Left hindlimb (tissue), 1 donor: Measurements from ENCODE around the gene TFF2.

Experiments used
- DNase-seq: peaks from one replicate; pipeline ENCODE4 v3.0.0-alpha.2; 2018

TFF2 gene

GRCh38 chr21:42383331-42383730 is 32.5 kb upstream of the TFF2 start:
- no peak for DNase-seq

GRCh38 chr21:42382915-42383314 is 32.1 kb upstream of the TFF2 start:
- DNase-seq: no peak

DNA sequence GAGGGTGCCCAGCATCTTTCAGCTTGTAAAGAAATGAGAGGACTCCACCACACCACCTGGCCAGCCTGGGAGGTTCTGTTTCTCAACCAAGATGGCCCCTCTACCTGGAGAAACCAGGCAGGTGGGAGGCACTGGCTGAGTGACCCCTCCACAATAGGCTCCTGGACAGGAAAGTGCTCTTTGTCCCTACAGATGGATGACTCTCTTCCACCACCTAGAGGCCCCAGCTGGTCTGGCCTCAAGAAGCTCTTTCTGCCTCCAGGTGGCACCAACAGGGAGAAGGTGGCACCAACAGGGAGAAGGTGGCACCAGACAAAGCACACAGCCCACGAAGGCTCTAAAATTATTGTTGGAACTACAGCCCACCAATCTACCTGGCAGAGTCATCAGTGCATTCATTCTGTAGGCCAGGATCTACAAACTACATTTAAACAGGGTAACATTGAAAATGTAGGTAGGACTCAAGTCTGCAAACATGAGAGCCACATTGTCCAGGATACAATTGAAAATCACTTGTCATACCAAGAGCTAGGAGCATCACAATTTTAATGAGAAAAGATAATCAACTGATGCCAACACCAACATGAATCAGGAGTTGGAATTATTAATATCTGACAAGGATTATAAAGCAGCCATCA is 30.7 kb upstream of the TFF2 start:
- no peak for DNase-seq

GRCh38 chr21:42379426-42380215 is 28.8 kb upstream of the TFF2 start:
- no peak for DNase-seq

- no peak for DNase-seq
Measured at GRCh38 chr21:42378418-42378817, 27.6 kb upstream of the TFF2 start.

DNA sequence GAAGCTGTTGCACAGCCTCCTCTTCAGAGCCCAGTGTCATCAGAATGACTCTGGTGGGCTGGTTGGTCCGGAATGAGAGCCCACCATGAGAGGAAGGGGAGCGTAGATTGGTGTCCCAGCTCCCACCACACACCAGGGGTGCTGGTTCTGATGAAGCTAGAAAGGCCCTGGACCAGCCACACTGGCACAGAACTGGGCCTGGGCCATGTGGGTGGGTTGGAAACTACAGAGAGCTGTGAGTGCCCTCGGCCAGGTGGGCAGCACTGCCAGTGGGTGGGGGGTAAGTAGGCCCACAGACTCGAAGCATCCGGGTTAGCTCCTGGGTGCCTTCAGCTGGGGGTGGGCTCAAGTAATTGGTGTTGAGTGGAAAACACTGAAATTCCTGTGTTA is 27.2 kb upstream of the TFF2 start:
- DNase-seq: no peak

GRCh38 chr21:42377211-42377950 is 26.6 kb upstream of the TFF2 start:
- DNase-seq: no peak

- no peak for DNase-seq
Measured at GRCh38 chr21:42376338-42376982, 25.7 kb upstream of the TFF2 start.

DNA sequence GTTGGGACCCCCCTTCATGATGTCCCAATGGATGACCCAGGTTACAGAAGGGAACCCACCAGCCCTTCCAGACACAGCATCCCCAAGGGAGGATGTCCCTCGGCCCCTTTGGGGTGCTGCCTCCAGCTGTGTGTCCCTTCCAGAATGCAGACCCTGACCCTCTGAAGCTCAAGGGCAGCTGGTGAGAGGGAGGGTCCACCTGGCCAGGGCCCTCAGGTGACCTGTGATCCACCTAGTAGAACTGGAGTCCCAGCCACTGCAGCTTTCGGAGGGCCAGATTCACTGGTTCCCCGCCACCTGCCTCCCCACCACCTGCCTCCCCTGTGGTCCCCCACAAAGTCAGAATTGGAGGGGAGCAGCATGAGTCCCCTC is 25.2 kb upstream of the TFF2 start:
- no peak for DNase-seq

GRCh38 chr21:42375506-42375905 is 24.7 kb upstream of the TFF2 start:
- DNase-seq: no peak

DNA sequence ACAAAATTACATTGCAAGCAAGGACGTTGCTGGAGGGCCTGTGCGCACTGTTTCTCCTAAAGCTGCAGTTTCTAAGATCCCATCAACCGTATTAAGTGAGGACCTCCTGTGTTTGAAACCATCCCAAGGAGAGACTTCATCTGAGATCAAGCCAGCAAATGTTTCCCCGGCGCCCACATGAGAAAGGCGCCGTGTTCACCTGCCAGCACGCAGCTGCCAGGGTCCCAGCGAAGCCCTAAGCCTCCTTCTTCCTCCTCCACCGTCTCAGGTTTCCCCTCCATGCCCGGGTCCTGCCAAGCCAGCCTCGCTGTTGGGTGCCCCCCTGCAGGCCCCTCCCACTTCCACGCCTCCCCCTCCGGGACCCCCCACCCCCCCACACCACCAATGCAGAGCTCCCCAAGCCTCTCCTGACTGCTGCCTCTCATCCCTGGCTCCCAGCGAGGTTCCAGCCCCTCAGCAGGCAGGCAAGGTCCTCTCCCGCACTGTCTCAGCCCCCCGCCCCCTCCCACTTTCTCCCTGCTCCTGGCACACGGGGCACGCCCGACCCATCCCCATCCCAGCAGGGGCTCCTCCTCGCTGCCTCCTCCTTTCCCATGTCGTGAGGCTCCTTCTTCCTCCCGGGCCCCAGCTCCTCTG is 24.2 kb upstream of the TFF2 start:
- DNase-seq: no peak

- DNase-seq: no peak
Measured at GRCh38 chr21:42374457-42374856, 23.7 kb upstream of the TFF2 start.

DNA sequence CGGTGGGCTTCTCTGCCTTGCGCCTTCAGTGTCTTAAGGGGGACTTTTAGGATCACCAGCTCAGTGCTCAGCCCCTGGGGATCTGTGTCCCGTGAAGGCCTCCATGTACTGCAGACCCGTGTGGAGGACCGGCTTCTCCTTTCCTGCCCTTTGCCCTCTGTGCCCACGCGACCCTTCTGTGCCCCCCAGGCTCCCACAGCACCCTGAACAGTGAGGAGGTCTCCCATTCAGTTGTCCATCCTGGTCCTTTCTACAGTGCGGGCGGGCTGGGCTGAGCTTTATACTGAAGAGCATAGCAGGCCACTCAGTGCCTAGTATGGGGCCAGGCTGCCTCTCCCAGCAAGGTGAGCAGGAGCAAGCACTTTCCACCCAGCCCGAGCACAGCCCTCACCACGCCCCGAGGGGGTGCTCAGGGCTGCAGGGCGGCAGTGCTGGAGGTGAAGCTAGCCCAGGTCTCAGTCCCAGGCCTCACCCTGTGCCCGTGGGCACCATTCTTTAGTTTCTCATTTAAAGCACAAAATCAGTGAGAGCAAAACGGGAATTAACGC is 23.2 kb upstream of the TFF2 start:
- DNase-seq: no peak

- DNase-seq: no peak
Measured at GRCh38 chr21:42373196-42373907, 22.6 kb upstream of the TFF2 start.

- no peak for DNase-seq
Measured at GRCh38 chr21:42370894-42371654, 20.3 kb upstream of the TFF2 start.

GRCh38 chr21:42369821-42370220 is 19.0 kb upstream of the TFF2 start:
- DNase-seq: no peak

DNA sequence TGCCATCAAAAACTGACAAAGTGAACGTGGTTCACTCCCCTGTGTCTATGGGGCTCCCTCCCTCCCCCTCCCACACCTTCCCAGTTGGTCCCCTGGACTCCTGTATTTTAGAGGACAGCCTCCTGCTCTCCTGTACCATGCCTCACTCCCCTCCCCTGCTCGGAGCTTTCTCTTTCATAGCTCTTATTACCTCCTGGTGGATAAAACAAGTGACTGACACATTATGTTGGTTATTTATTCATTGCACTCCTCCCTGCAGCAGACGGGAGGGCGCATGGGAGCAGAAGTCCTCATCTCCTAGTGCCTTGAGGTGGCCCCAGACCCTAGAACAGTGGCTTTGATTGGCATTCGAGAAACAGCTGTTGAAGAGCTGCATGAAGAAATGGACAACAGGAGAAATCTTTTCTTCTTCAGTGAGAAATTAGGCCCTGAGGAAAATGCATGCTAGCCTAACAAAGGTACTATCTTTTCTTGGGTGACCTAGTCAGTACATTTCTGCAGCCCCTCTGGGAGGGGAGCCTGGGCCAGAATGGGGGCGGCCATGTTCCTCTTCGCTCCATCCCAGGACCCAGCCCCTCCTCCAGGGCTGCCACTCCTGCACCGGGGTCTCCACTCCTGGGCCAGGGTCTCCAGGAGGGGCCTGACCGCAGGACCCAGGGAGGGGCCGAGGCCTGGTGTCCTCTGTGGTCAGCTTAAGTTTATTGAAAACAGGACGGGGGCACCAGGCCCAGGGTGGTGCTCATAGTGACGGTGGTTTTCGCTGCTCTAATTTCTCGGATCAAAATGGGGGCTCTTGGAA is 16.8 kb upstream of the TFF2 start:
- no peak for DNase-seq

DNA sequence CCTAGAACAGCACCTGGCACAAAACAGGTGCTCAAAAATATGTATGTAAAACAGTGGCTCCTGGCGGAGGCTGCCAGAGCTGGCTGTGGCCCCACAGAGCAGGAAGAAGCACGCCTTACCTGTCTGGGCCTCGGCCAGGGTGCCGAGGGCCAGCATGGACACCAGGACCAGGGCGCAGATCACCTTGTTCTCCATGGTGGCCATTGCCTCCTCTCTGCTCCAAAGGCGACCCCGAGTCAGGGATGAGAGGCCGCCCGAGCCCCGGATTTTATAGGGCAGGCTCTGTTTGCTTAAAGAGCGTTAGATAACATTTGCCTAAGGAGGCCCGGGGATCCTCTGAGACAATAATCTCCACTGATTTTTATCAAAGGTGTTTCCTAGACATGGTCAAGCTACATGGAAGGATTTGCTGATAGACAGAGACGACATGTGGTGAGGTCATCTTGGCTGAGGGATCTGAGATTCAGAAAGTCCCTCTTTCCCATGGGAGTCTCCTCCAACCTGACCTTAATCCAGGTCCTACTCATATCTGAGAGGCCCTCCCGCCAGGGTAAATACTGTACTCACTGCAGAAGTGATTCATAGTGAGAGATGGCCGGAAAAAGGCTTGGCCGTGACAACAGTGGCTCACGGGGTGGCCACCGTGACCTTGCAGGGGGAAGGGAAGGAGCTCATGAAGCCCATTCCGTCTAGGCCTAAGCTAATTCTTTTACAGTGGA is 15.7 kb upstream of the TFF2 start, which contains the start of gene TFF1:
Gene TFF1, minus strand, starts transcription at position 244 of the 719 bp plus-strand sequence. Its CDS starts 40 bp downstream, at position 204.
- no peak for DNase-seq

- DNase-seq: no peak
Measured at GRCh38 chr21:42365770-42366169, 15.0 kb upstream of the TFF2 start.
